HFF-Myc (cell line): Measurements from ENCODE around the gene SUMF1.

ENCODE experiments used
- DNase-seq: peaks from one replicate; pipeline ENCODE4 v3.0.0-alpha.2; 2011; ENCODE audit warnings: low read depth; ENCODE audit errors: extremely low read depth
- H3K4me3 ChIP-seq: replicated peaks from 2 replicates; pipeline ENCODE4 v1.5.1; 2011; ENCODE audit warnings: low read depth, mild to moderate bottlenecking, control low read depth, low read length
- CTCF ChIP-seq: IDR thresholded peaks from 2 replicates; pipeline ENCODE4 v1.5.1; 2012; ENCODE audit warnings: mild to moderate bottlenecking, low read depth, low read length, control low read depth; ENCODE audit errors: missing control alignments

Gene SUMF1

GRCh38 chr3:4341336-4341675 is 125.8 kb downstream of the SUMF1 start:
- H3K4me3 ChIP-seq: no peak overlapping the region
- no peak for DNase-seq
- no peak for TF ChIP-seq CTCF

- no peak for DNase-seq
- H3K4me3 ChIP-seq: no peak overlapping the region
- no peak for TF ChIP-seq CTCF
Observed at GRCh38 chr3:4340411-4341335, 126.4 kb downstream of the SUMF1 start.

- no peak overlapping the region for H3K4me3 ChIP-seq
- no peak for DNase-seq
- no peak for TF ChIP-seq CTCF
Observed at GRCh38 chr3:4340077-4340410, 127.0 kb downstream of the SUMF1 start.

GRCh38 chr3:4338751-4339150 is 128.3 kb downstream of the SUMF1 start:
- H3K4me3 ChIP-seq: no peak overlapping the region
- TF ChIP-seq CTCF: no peak
- DNase-seq: no peak

- no peak for DNase-seq
- H3K4me3 ChIP-seq: no peak overlapping the region
- TF ChIP-seq CTCF: no peak
Observed at GRCh38 chr3:4336850-4337546, 130.1 kb downstream of the SUMF1 start.

GRCh38 chr3:4335840-4336562 is 131.1 kb downstream of the SUMF1 start:
- no peak overlapping the region for H3K4me3 ChIP-seq
- no peak for TF ChIP-seq CTCF
- DNase-seq: no peak
